GM12878 (cell line): ENCODE data around the gene CTSA.

ENCODE experiments used
- BACH1 ChIP-seq: fragments of 450-650 bp; IDR thresholded peaks from 2 replicates; pipeline ENCODE4 v1.6.1; 2017; ENCODE audit warnings: mild to moderate bottlenecking, borderline replicate concordance
- FOXM1 ChIP-seq: IDR thresholded peaks from 2 replicates; pipeline ENCODE4 v1.6.1; 2012; ENCODE audit warnings: low read depth, mild to moderate bottlenecking, inconsistent platforms, low read length, moderate library complexity
- JUND ChIP-seq: IDR thresholded peaks from 2 replicates; pipeline ENCODE4 v1.6.1; 2012; ENCODE audit warnings: low read depth, mild to moderate bottlenecking, low read length, improper control_type of control experiment, moderate library complexity
- KLF5 ChIP-seq: fragments of 450-650 bp; IDR thresholded peaks from 2 replicates; pipeline ENCODE4 v1.6.1; 2014; ENCODE audit warnings: mild to moderate bottlenecking; ENCODE audit not compliant: partially characterized antibody
- POLR2A ChIP-seq: IDR thresholded peaks from 2 replicates; pipeline ENCODE4 v1.6.1; 2011; ENCODE audit warnings: low read depth, mild to moderate bottlenecking, low read length
- ZBTB33 ChIP-seq: fragments of 450-650 bp; IDR thresholded peaks from 2 replicates; pipeline ENCODE4 v1.6.1; 2017; ENCODE audit warnings: mild to moderate bottlenecking
- TF ChIP-seq, protein P1 (sequence below), 3 experiments: IDR thresholded peaks in 2 of 3; conservative IDR thresholded peaks in 1 of 3; 2 replicates each; pipeline ENCODE4 v1.5.1; 2011; ENCODE audit warnings: low read depth in 3 of 3, low read length in 3 of 3, mild to moderate bottlenecking in 3 of 3, control low read depth in 2 of 3, moderate library complexity in 2 of 3, inconsistent platforms in 1 of 3, mixed read lengths in 1 of 3; ENCODE audit not compliant: control insufficient read depth in 2 of 3, insufficient read depth in 1 of 3; ENCODE audit errors: extremely low read depth in 1 of 3
- TF ChIP-seq, protein P2 (sequence below): IDR thresholded peaks from 2 replicates; pipeline ENCODE4 v1.6.1; 2011; ENCODE audit warnings: borderline replicate concordance, low read depth, mild to moderate bottlenecking, moderate library complexity, low read length; ENCODE audit not compliant: insufficient read depth, poor library complexity, severe bottlenecking
- TF ChIP-seq, protein P3 (sequence below): fragments of 150-350 bp; IDR thresholded peaks from 2 replicates; pipeline ENCODE4 v1.6.1; 2016; ENCODE audit warnings: low read depth, low read length

GRCh38 chr20:45940053-45940452, 48.9 kb downstream of the CTSA start:
- TF ChIP-seq, protein P1, sequence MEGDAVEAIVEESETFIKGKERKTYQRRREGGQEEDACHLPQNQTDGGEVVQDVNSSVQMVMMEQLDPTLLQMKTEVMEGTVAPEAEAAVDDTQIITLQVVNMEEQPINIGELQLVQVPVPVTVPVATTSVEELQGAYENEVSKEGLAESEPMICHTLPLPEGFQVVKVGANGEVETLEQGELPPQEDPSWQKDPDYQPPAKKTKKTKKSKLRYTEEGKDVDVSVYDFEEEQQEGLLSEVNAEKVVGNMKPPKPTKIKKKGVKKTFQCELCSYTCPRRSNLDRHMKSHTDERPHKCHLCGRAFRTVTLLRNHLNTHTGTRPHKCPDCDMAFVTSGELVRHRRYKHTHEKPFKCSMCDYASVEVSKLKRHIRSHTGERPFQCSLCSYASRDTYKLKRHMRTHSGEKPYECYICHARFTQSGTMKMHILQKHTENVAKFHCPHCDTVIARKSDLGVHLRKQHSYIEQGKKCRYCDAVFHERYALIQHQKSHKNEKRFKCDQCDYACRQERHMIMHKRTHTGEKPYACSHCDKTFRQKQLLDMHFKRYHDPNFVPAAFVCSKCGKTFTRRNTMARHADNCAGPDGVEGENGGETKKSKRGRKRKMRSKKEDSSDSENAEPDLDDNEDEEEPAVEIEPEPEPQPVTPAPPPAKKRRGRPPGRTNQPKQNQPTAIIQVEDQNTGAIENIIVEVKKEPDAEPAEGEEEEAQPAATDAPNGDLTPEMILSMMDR (IDR thresholded peaks at IDR 0.05 in 2 of 3, conservative IDR thresholded peaks at IDR 0.05 in 1 of 3; ENCODE audit: control insufficient read depth in 2 of 3, extremely low read depth in 1 of 3, insufficient read depth in 1 of 3, low read depth in 3 of 3, low read length in 3 of 3), result no peak
- no peak for TF ChIP-seq BACH1
- TF ChIP-seq POLR2A, result no peak; the same call in 1 of the 2 replicates
- TF ChIP-seq KLF5, result no peak
- TF ChIP-seq, protein P2, sequence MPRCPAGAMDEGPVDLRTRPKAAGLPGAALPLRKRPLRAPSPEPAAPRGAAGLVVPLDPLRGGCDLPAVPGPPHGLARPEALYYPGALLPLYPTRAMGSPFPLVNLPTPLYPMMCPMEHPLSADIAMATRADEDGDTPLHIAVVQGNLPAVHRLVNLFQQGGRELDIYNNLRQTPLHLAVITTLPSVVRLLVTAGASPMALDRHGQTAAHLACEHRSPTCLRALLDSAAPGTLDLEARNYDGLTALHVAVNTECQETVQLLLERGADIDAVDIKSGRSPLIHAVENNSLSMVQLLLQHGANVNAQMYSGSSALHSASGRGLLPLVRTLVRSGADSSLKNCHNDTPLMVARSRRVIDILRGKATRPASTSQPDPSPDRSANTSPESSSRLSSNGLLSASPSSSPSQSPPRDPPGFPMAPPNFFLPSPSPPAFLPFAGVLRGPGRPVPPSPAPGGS, result no peak
- TF ChIP-seq FOXM1, result no peak
- TF ChIP-seq JUND, result no peak
- TF ChIP-seq ZBTB33, result no peak
- TF ChIP-seq, protein P3, sequence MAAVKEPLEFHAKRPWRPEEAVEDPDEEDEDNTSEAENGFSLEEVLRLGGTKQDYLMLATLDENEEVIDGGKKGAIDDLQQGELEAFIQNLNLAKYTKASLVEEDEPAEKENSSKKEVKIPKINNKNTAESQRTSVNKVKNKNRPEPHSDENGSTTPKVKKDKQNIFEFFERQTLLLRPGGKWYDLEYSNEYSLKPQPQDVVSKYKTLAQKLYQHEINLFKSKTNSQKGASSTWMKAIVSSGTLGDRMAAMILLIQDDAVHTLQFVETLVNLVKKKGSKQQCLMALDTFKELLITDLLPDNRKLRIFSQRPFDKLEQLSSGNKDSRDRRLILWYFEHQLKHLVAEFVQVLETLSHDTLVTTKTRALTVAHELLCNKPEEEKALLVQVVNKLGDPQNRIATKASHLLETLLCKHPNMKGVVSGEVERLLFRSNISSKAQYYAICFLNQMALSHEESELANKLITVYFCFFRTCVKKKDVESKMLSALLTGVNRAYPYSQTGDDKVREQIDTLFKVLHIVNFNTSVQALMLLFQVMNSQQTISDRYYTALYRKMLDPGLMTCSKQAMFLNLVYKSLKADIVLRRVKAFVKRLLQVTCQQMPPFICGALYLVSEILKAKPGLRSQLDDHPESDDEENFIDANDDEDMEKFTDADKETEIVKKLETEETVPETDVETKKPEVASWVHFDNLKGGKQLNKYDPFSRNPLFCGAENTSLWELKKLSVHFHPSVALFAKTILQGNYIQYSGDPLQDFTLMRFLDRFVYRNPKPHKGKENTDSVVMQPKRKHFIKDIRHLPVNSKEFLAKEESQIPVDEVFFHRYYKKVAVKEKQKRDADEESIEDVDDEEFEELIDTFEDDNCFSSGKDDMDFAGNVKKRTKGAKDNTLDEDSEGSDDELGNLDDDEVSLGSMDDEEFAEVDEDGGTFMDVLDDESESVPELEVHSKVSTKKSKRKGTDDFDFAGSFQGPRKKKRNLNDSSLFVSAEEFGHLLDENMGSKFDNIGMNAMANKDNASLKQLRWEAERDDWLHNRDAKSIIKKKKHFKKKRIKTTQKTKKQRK, result no peak
